ENCODE results near the gene CNGA2.

Gene CNGA2

GRCh38 chrX:151753313-151754046 is 18.9 kb downstream of the CNGA2 start:
- TF ChIP-seq CTCF (IDR thresholded peaks at IDR 0.05; ENCODE audit: extremely low read depth, insufficient read depth, missing control alignments): peak; percentile 73
- peak; percentile 65 for DNase-seq (ENCODE audit: low spot score)
- in situ Hi-C loops (cut with MboI; ENCODE audit: low pct_unique_long_range_greater_than_20kb, low sequenced_read_pairs, unreplicated experiment): loop anchor here (25.0 kb wide), 2 partner anchors 884 to 1059 kb away; partner anchors contain the start of gene GABRQ

GRCh38 chrX:151754047-151754429 is 19.5 kb downstream of the CNGA2 start:
- no peak for TF ChIP-seq CTCF (IDR thresholded peaks at IDR 0.05; ENCODE audit: extremely low read depth, insufficient read depth, missing control alignments)
- in situ Hi-C loops (cut with MboI; ENCODE audit: low pct_unique_long_range_greater_than_20kb, low sequenced_read_pairs, unreplicated experiment): loop anchor here (25.0 kb wide), 2 partner anchors 883 to 1058 kb away; partner anchors contain the start of gene GABRQ
- DNase-seq (ENCODE audit: low spot score): no peak

GRCh38 chrX:151754641-151755215 is 20.2 kb downstream of the CNGA2 start:
- DNase-seq (ENCODE audit: low spot score): no peak
- TF ChIP-seq CTCF (IDR thresholded peaks at IDR 0.05; ENCODE audit: extremely low read depth, insufficient read depth, missing control alignments): no peak
- in situ Hi-C loops (cut with MboI; ENCODE audit: low pct_unique_long_range_greater_than_20kb, low sequenced_read_pairs, unreplicated experiment): loop anchor here (25.0 kb wide), 2 partner anchors 883 to 1058 kb away; partner anchors contain the start of gene GABRQ

GRCh38 chrX:151759041-151759708 is 24.6 kb downstream of the CNGA2 start:
- in situ Hi-C loops (cut with MboI; ENCODE audit: low pct_unique_long_range_greater_than_20kb, low sequenced_read_pairs, unreplicated experiment): loop anchor here (25.0 kb wide), 2 partner anchors 878 to 1053 kb away; partner anchors contain the start of gene GABRQ
- no peak for TF ChIP-seq CTCF (IDR thresholded peaks at IDR 0.05; ENCODE audit: extremely low read depth, insufficient read depth, missing control alignments)
- no peak for DNase-seq (ENCODE audit: low spot score)

- no peak for DNase-seq (ENCODE audit: low spot score)
- in situ Hi-C loops (cut with MboI; ENCODE audit: low pct_unique_long_range_greater_than_20kb, low sequenced_read_pairs, unreplicated experiment): loop anchor here (25.0 kb wide), 2 partner anchors 874 to 1049 kb away; partner anchors contain the start of gene GABRQ
- no peak for TF ChIP-seq CTCF (IDR thresholded peaks at IDR 0.05; ENCODE audit: extremely low read depth, insufficient read depth, missing control alignments)
Measured at GRCh38 chrX:151762802-151763201, 28.3 kb downstream of the CNGA2 start.

- no peak for TF ChIP-seq CTCF (IDR thresholded peaks at IDR 0.05; ENCODE audit: extremely low read depth, insufficient read depth, missing control alignments)
- in situ Hi-C loops (cut with MboI; ENCODE audit: low pct_unique_long_range_greater_than_20kb, low sequenced_read_pairs, unreplicated experiment): loop anchor here (25.0 kb wide), 2 partner anchors 874 to 1049 kb away; partner anchors contain the start of gene GABRQ
Measured at GRCh38 chrX:151763711-151764110, 29.2 kb downstream of the CNGA2 start.

More at GRCh38 chrX:151763711-151764110, 29.2 kb downstream of the CNGA2 start:
- no peak for DNase-seq (ENCODE audit: low spot score)

All from GM13977 (cell line).